Activated CD8-positive, alpha-beta T cell treated with anti-CD3 and anti-CD28 coated beads for 36 hours (primary cell): ENCODE data around the gene PTPN13. TPM values are rescaled to one million over a fixed set of nuclear protein-coding genes. Genes with fewer than 3 reads are reported as not detected.

Source experiments
- ATAC-seq: fragments of 200-7000 bp; cut with Tn5 transposase; one replicate; pipeline ENCODE4 v1.10.0; 2021; ENCODE audit warnings: mild to moderate bottlenecking, moderate library complexity
- CTCF ChIA-PET: fragments of 350-600 bp; sonication (Branson Sonifier 250); formaldehyde crosslinking; loops from one replicate; lab custom pipeline; 2021; ENCODE audit warnings: antibody characterized with exemption; lab: Charles Lee
- POLR2A ChIA-PET: fragments of 350-600 bp; sonication (Branson Sonifier 250); formaldehyde crosslinking; loops from one replicate; lab custom pipeline; 2021; ENCODE audit warnings: antibody characterized with exemption; lab: Charles Lee
- DNase-seq: peaks from one replicate; pipeline ENCODE4 v3.0.0-alpha.2; 2020
- H3K27ac Mint-ChIP-seq: one replicate; pipeline ENCODE4 v1.8.0; 2021; ENCODE audit warnings: mild to moderate bottlenecking, mixed read lengths
- H3K27me3 Mint-ChIP-seq: one replicate; pipeline ENCODE4 v1.8.0; 2021; ENCODE audit warnings: mixed read lengths
- H3K36me3 Mint-ChIP-seq: one replicate; pipeline ENCODE4 v1.8.0; 2021; ENCODE audit warnings: low read depth, mixed read lengths
- H3K4me1 Mint-ChIP-seq: one replicate; pipeline ENCODE4 v1.8.0; 2021; ENCODE audit warnings: low read depth, mixed read lengths
- H3K4me3 Mint-ChIP-seq: one replicate; pipeline ENCODE4 v1.8.0; 2021; ENCODE audit warnings: mild to moderate bottlenecking, moderate library complexity, mixed read lengths
- H3K9me3 Mint-ChIP-seq: one replicate; pipeline ENCODE4 v1.8.0; 2021; ENCODE audit warnings: mixed read lengths
- CTCF ChIP-seq: fragments of 200-600 bp; IDR thresholded peaks from one replicate; pipeline ENCODE4 v1.8.0; 2022; ENCODE audit warnings: antibody characterized with exemption, mild to moderate bottlenecking
- intact Hi-C: fragments of 100-400 bp; cut with micrococcal nuclease; formaldehyde crosslinking; loops from one replicate; pipeline ENCODE4 v1.10.0; 2022
- total RNA-seq, 2 experiments: library from RNA; stranded (reverse); gene quantifications; one replicate each; pipeline ENCODE4 v1.2.3, GENCODE V29; 2021

The PTPN13 gene
- total RNA-seq, 2 experiments from 2014 or later: 0.27 to 0.38 TPM

GRCh38 chr4:86554646-86555045, 39.5 kb upstream of the PTPN13 start:
- ATAC-seq: no peak
- no peak for DNase-seq

GRCh38 chr4:86556791-86557415, 37.2 kb upstream of the PTPN13 start:
- Mint-ChIP-seq H3K27ac (no peak overlapping the region), H3K4me1 (no peaks in the 10 kb centered on the region), H3K9me3 (no peaks in the 10 kb centered on the region), H3K4me3 (no peak overlapping the region), H3K27me3 (peaks cover 6% of the 10 kb centered on the region), H3K36me3 (no peaks in the 10 kb centered on the region)
- ChIA-PET CTCF (no interaction called here), POLR2A (no interaction called here)
- TF ChIP-seq CTCF: no peak
- intact Hi-C loops: no loop called here
- DNase-seq (no peak), ATAC-seq (no peak)

More at GRCh38 chr4:86554646-86555045, 39.5 kb upstream of the PTPN13 start:
- intact Hi-C loops: no loop called here
- H3K36me3 Mint-ChIP-seq: no peaks in the 10 kb centered on the region
- H3K9me3 Mint-ChIP-seq: no peaks in the 10 kb centered on the region
- H3K27ac Mint-ChIP-seq: no peak overlapping the region
- CTCF ChIA-PET: no interaction called here
- POLR2A ChIA-PET: no interaction called here
- no peak overlapping the region for H3K4me3 Mint-ChIP-seq
- H3K27me3 Mint-ChIP-seq: peaks cover 6% of the 10 kb centered on the region
- H3K4me1 Mint-ChIP-seq: no peaks in the 10 kb centered on the region
- TF ChIP-seq CTCF: no peak

GRCh38 chr4:86557526-86557925, 36.6 kb upstream of the PTPN13 start:
- ChIA-PET CTCF (no interaction called here), POLR2A (no interaction called here)
- no peak overlapping the region for H3K27ac Mint-ChIP-seq
- peaks cover 6% of the 10 kb centered on the region for H3K27me3 Mint-ChIP-seq
- ATAC-seq: no peak
- H3K36me3 Mint-ChIP-seq: no peaks in the 10 kb centered on the region
- TF ChIP-seq CTCF: no peak
- H3K9me3 Mint-ChIP-seq: no peaks in the 10 kb centered on the region
- DNase-seq: no peak
- no peaks in the 10 kb centered on the region for H3K4me1 Mint-ChIP-seq
- no peak overlapping the region for H3K4me3 Mint-ChIP-seq
- intact Hi-C loops: no loop called here

- ATAC-seq: no peak
- Mint-ChIP-seq H3K4me1 (no peaks in the 10 kb centered on the region), H3K27me3 (peaks cover 6% of the 10 kb centered on the region), H3K27ac (no peak overlapping the region), H3K36me3 (no peaks in the 10 kb centered on the region), H3K4me3 (no peak overlapping the region), H3K9me3 (no peaks in the 10 kb centered on the region)
- POLR2A ChIA-PET: no interaction called here
- no peak for TF ChIP-seq CTCF
- intact Hi-C loops: no loop called here
- CTCF ChIA-PET: no interaction called here
- DNase-seq: no peak
Observed at GRCh38 chr4:86558258-86558657, 35.9 kb upstream of the PTPN13 start.

- Mint-ChIP-seq H3K4me1 (no peaks in the 10 kb centered on the region), H3K4me3 (no peak overlapping the region), H3K27ac (no peak overlapping the region), H3K27me3 (peaks cover 6% of the 10 kb centered on the region), H3K9me3 (no peaks in the 10 kb centered on the region), H3K36me3 (no peaks in the 10 kb centered on the region)
- ChIA-PET CTCF (no interaction called here), POLR2A (no interaction called here)
- DNase-seq (no peak), ATAC-seq (no peak)
- TF ChIP-seq CTCF: no peak
- intact Hi-C loops: no loop called here
Observed at GRCh38 chr4:86558797-86559196, 35.3 kb upstream of the PTPN13 start.
